ENCODE results near the gene TEAD2.

GRCh38 chr19:49389406-49389805, 27.2 kb upstream of the TEAD2 start:
- TF ChIP-seq POLR2A (IDR thresholded peaks at IDR 0.05) (no peak), CTCF (IDR thresholded peaks at IDR 0.05) (no peak)

Measured in esophagus squamous epithelium (tissue), 4 donors.